Measurements from ENCODE around the gene ASB3.
"Not testable (repeated sequence)": the region's sequence is repeated elsewhere in the genome, so short reads cannot be mapped to it uniquely, and the experiment has no call there.

ASB3 gene

DNA sequence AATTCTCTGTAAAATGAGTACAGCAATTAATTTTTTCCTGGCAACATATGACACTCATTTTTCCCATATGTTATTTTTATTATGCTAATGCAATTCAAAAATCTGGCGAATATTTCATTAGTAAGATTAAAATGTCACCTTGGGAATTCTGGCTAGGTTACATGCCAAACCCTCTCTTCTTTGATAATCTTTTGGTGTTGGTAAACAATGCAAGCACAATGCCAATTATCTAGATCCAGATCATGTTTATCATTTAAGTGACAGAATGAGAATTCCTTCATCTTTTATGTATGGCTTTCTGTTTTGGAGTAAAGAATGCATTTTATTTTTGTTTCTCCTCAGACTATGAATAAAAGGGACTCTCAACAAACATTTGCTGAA, 39.3 kb upstream of the ASB3 start:
- TF ChIP-seq, protein P1, sequence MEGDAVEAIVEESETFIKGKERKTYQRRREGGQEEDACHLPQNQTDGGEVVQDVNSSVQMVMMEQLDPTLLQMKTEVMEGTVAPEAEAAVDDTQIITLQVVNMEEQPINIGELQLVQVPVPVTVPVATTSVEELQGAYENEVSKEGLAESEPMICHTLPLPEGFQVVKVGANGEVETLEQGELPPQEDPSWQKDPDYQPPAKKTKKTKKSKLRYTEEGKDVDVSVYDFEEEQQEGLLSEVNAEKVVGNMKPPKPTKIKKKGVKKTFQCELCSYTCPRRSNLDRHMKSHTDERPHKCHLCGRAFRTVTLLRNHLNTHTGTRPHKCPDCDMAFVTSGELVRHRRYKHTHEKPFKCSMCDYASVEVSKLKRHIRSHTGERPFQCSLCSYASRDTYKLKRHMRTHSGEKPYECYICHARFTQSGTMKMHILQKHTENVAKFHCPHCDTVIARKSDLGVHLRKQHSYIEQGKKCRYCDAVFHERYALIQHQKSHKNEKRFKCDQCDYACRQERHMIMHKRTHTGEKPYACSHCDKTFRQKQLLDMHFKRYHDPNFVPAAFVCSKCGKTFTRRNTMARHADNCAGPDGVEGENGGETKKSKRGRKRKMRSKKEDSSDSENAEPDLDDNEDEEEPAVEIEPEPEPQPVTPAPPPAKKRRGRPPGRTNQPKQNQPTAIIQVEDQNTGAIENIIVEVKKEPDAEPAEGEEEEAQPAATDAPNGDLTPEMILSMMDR (IDR thresholded peaks at IDR 0.05; ENCODE audit: insufficient read depth, low read length, missing control alignments): no peak
- H3K4me3 ChIP-seq (ENCODE audit: low read depth, low read length): no peak overlapping the region
- ChIA-PET CTCF (no interaction called here), POLR2A (no interaction called here)
- DNase-seq (ENCODE audit: low read depth, low spot score): no peak

DNA sequence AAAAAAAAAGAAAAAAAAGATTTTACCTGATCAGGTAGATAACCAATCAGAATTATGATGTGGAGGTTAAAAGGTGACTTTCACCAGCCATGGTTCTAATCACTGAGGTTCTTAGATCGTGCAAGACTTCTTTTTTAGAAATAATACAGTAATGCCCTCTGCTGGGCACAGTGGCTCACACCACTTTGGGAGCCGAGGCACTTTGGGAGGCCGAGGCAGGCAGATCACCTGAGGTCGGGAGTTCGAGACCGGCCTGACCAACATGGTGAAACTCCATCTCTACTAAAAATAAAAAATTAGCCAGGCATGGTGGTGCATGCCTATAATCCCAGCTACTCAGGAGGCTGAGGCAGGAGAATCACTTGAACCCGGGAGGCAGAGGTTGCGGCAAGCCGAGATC, 36.9 kb upstream of the ASB3 start:
- DNase-seq (ENCODE audit: low read depth, low spot score); CTCF ChIA-PET; H3K4me3 ChIP-seq (ENCODE audit: low read depth, low read length); POLR2A ChIA-PET: not testable (repeated sequence)

DNA sequence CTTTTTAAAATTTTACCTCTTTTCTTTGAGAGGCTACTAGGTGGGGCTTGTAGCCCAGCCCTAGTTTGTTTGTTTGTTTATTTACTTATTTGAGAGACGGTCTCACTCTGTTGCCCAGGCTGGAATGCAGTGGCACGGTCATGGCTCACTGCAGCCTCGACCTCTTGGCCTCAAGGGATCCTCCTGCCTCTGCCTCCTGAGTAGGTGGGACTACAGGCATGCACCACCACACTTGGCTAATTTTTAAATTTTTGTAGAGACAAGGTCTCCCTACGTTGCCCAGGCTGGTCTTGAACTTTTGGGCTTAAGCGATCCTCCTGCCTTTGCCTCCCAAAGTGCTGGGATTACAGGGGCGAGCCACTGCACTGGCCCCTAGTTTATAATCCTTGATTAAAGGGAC, 35.1 kb upstream of the ASB3 start:
- ChIA-PET CTCF (no interaction called here), POLR2A (no interaction called here)
- TF ChIP-seq, protein P1 (IDR thresholded peaks at IDR 0.05; ENCODE audit: insufficient read depth, low read length, missing control alignments): no peak
- H3K4me3 ChIP-seq (ENCODE audit: low read depth, low read length): no peak overlapping the region
- no peak for DNase-seq (ENCODE audit: low read depth, low spot score)

DNA sequence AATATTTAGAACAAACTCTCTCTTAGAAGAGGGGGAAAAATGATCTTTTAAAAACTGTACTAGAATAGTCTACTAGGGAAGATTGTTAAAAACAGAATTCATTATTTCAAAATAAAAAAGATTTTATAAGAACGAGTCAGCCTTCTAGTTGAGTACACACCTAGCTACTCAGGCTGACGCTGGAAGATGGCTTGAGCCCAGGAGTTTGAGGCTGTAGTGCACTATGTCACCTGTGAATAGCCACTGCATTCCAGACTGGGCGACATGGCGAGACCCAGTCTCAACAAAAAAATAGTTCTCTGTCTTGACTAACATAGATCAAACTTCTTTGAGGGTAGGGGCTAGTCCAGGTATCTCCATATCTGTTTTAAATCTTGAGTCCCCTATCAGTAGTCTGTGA, 34.0 kb upstream of the ASB3 start:
- TF ChIP-seq, protein P1 (IDR thresholded peaks at IDR 0.05; ENCODE audit: insufficient read depth, low read length, missing control alignments): no peak
- no peak for DNase-seq (ENCODE audit: low read depth, low spot score)
- POLR2A ChIA-PET: no interaction called here
- CTCF ChIA-PET: no interaction called here
- H3K4me3 ChIP-seq (ENCODE audit: low read depth, low read length): no peak overlapping the region

DNA sequence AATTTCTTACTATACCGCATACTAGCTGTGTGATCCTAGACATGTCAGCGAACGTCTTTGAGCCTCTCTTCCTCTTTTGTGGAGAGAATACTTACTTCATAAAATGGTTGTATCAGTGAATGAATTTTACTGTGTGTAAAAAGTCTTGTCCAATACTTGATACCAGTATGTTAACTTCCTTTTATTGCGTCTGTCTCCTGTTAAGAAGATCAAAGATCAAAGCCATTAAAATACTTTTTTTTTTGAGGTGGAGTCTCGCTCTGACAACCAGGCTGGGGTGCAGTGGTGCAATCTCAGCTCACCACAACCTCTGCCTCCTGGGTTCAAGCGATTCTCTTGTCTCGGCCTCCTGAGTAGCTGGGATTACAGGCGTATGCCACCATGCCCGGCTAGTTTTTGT, 33.3 kb upstream of the ASB3 start:
- TF ChIP-seq, protein P1 (IDR thresholded peaks at IDR 0.05; ENCODE audit: insufficient read depth, low read length, missing control alignments): no peak
- ChIA-PET POLR2A (no interaction called here), CTCF (no interaction called here)
- DNase-seq (ENCODE audit: low read depth, low spot score): no peak
- no peak overlapping the region for H3K4me3 ChIP-seq (ENCODE audit: low read depth, low read length)

DNA sequence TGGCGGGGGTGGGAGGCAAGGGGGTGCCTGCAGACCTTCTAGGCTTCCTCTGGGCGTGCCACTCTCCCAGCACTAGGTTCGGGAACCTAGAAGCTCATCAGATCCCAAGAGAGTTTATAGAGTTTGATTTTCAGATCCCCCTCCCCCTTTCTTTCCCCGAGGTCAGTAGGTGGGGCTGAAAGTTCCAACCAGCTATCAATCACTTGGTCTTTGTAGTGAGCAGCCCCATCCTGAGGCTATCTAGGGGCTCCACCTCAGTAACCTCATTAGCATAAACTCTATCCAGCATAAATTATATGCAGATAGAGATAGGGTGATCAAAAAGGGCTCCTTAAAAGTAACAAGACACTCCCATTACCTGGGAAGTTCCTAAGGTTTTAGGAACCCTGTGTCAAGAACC, 32.9 kb upstream of the ASB3 start:
- DNase-seq (ENCODE audit: low read depth, low spot score): no peak
- POLR2A ChIA-PET: no interaction called here
- TF ChIP-seq, protein P1 (IDR thresholded peaks at IDR 0.05; ENCODE audit: insufficient read depth, low read length, missing control alignments): no peak
- H3K4me3 ChIP-seq (ENCODE audit: low read depth, low read length): no peak overlapping the region
- CTCF ChIA-PET: no interaction called here

DNA sequence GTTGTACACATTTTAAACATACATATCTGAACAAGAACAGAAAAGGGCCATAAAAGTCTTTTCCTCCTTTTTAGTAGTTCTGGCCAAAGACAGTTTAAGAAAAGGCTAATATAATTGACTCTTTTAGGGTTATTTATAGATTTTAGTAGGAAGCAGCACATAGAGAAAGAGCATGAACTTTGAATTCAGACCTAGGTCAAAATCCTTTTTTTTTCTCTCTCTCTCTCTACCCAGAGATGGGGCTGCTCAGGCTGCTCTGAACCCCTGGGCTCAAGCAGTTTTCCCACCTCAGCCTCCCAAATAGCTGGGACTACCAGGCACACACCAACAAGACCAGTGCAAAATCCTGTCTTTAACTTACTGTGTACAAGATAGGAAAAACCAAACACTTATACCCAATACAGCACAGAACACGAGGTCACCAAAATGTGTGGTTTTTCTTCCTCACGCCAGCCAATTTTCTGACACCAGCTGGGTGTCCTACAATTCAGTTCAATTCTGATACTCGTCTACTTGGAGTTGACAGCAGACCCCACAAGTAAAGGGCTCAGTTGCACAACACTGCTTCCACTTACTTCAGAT, 32.2 kb upstream of the ASB3 start:
- no peak for DNase-seq (ENCODE audit: low read depth, low spot score)
- H3K4me3 ChIP-seq (ENCODE audit: low read depth, low read length): no peak overlapping the region
- ChIA-PET CTCF (no interaction called here), POLR2A (no interaction called here)
- TF ChIP-seq, protein P1 (IDR thresholded peaks at IDR 0.05; ENCODE audit: insufficient read depth, low read length, missing control alignments): no peak

Measured in AG04449 (cell line).